Lung (tissue), 12 donors: ENCODE results near the gene COL6A3. TPM values are rescaled to one million over a fixed set of nuclear protein-coding genes. Genes with fewer than 3 reads are reported as not detected.

Experiments
- ATAC-seq: fragments of 200-7000 bp; cut with Tn5 transposase; one replicate; pipeline ENCODE4 v1.9.1; 2020; ENCODE audit warnings: moderate number of reproducible peaks; ENCODE audit not compliant: insufficient read depth, low FRiP score
- DNase-seq, 3 donors: peaks; one replicate each; pipeline ENCODE4 v3.0.0-alpha.2; 2013 to 2017
- H3K27ac ChIP-seq, 2 donors: one replicate each; pipeline ENCODE4 v1.5.1; 2013; ENCODE audit warnings: mild to moderate bottlenecking in 2 of 2, moderate library complexity in 2 of 2, control low read depth in 1 of 2, inconsistent platforms in 1 of 2, low read depth in 1 of 2, low read length in 1 of 2
- H3K27me3 ChIP-seq, 3 donors: one replicate each; pipeline ENCODE4 v1.5.1; 2013; ENCODE audit warnings: low read length in 2 of 3; ENCODE audit not compliant: control insufficient read depth in 3 of 3, insufficient read depth in 3 of 3
- H3K36me3 ChIP-seq, 4 donors: one replicate each; pipeline ENCODE4 v1.5.1; 2013; ENCODE audit warnings: low read length in 4 of 4, mild to moderate bottlenecking in 1 of 4, moderate library complexity in 1 of 4; ENCODE audit not compliant: control insufficient read depth in 4 of 4, insufficient read depth in 4 of 4
- H3K4me1 ChIP-seq, 5 donors: one replicate each; pipeline ENCODE4 v1.5.1; 2013; ENCODE audit warnings: low read length in 5 of 5, mild to moderate bottlenecking in 2 of 5, moderate library complexity in 1 of 5; ENCODE audit not compliant: control insufficient read depth in 5 of 5, insufficient read depth in 5 of 5
- H3K4me3 ChIP-seq: one replicate; pipeline ENCODE4 v1.5.1; 2013; ENCODE audit warnings: mild to moderate bottlenecking, control low read depth, moderate library complexity
- H3K9ac ChIP-seq, 2 donors: one replicate each; pipeline ENCODE4 v1.5.1; 2013; ENCODE audit warnings: low read length in 2 of 2, control low read depth in 1 of 2; ENCODE audit not compliant: insufficient read depth in 1 of 2
- H3K9me3 ChIP-seq, 4 donors: one replicate each; pipeline ENCODE4 v1.5.1; 2013; ENCODE audit warnings: low read length in 3 of 4, mild to moderate bottlenecking in 1 of 4, moderate library complexity in 1 of 4; ENCODE audit not compliant: control insufficient read depth in 4 of 4, insufficient read depth in 3 of 4
- CTCF ChIP-seq: IDR thresholded peaks from 2 replicates; pipeline ENCODE4 v1.5.1; 2012; ENCODE audit warnings: mild to moderate bottlenecking; ENCODE audit errors: control extremely low read depth, extremely low read depth
- WGBS, 2 donors: extraction: QIAGEN DNeasy Blood & Tissue Kit; methylation state at CpG; one replicate each; pipeline ENCODE4 v1.1.7; 2013; 5-methylcytosine and 5-hydroxymethylcytosine counted together
- polyA plus RNA-seq, 2 donors: library from polyadenylated mRNA; stranded (reverse); fragments of 200-250 nt; gene quantifications; one replicate each; pipeline ENCODE4 v1.2.1, GENCODE V29; 2013
- total RNA-seq, 2 donors: library from RNA; depleted of rRNA in 1 of 2; stranded (reverse); fragments of >200 nt in 1 of 2; gene quantifications; one replicate each; pipeline ENCODE4 v1.2.1, GENCODE V29; 2014 to 2021
- donor health status: control.
- donor health status: control.
- donor health status: Bipolar disorder and iron deficiency.
- donor health status: healthy.
- donor health status: DM: yes; HTN: yes; CAD: no.

The COL6A3 gene
- total and polyA plus RNA-seq, 4 donors = 36.4 to 548 (median 277) TPM

- Histone ChIP-seq H3K36me3 (no peaks in the 10 kb centered on the region), H3K27ac (no peak overlapping the region)
- no peak for TF ChIP-seq CTCF
Observed at GRCh38 chr2:237306787-237307170, 107.2 kb downstream of the COL6A3 start.

GRCh38 chr2:237306083-237306786 is 107.7 kb downstream of the COL6A3 start:
- Histone ChIP-seq H3K9ac (no peak overlapping the region), H3K4me1 (peaks cover 0 to 8% (median 1%) of the 10 kb centered on the region in 5 donors), H3K27me3 (no peaks in the 10 kb centered on the region), H3K27ac (no peak overlapping the region), H3K9me3 (peaks cover 0 to 6% (median 0%) of the 10 kb centered on the region in 4 donors), H3K4me3 (no peak overlapping the region), H3K36me3 (no peaks in the 10 kb centered on the region)
- no peak for DNase-seq
- no peak for TF ChIP-seq CTCF
- 75 to 92% methylated on average over 7 of the region's 7 CpGs for WGBS, 2 donors
- ATAC-seq = no peak

More at GRCh38 chr2:237306787-237307170, 107.2 kb downstream of the COL6A3 start:
- ATAC-seq (no peak), DNase-seq (no peak)
- 87 to 91% methylated on average over 3 of the region's 3 CpGs for WGBS, 2 donors
- peaks cover 0 to 8% (median 1%) of the 10 kb centered on the region in 5 donors for H3K4me1 ChIP-seq
- no peak overlapping the region for H3K9ac ChIP-seq
- H3K9me3 ChIP-seq = peaks cover 0 to 6% (median 0%) of the 10 kb centered on the region in 4 donors
- H3K4me3 ChIP-seq = no peak overlapping the region
- no peaks in the 10 kb centered on the region for H3K27me3 ChIP-seq

DNA sequence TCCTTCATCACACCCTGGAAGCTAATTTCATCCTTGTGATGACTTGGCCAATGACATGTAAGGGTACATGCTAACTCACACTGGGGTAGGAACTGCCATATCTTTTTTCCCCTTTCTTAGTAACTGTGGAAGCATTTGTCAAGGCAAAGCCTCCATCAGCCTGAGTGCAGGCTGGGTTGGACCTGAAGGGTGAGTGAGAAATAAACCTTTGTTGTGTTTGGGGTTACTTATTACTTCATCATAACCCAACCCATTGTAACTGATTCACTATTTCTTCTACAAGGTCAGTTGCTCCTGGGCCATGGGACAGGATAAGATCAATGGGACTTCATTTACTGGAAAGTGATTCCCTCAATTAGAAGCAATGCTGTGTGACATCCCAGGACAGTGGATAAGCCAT is 108.4 kb downstream of the COL6A3 start:
- no peak for ATAC-seq
- DNase-seq = no peak
- Histone ChIP-seq H3K4me1 (peaks cover 0 to 12% (median 1%) of the 10 kb centered on the region in 5 donors), H3K9me3 (peaks cover 0 to 6% (median 0%) of the 10 kb centered on the region in 4 donors), H3K4me3 (no peak overlapping the region), H3K27ac (no peak overlapping the region), H3K27me3 (no peaks in the 10 kb centered on the region), H3K9ac (no peak overlapping the region), H3K36me3 (no peaks in the 10 kb centered on the region)
- TF ChIP-seq CTCF = no peak
